H1 (cell line): Measurements from ENCODE around the gene MATN4. TPM values are rescaled to one million over a fixed set of nuclear protein-coding genes. Genes with fewer than 3 reads are reported as not detected.

Source experiments
- EGR1 ChIP-seq: IDR thresholded peaks from 2 replicates; pipeline ENCODE4 v1.6.1; 2011; ENCODE audit warnings: low read depth, low read length, borderline replicate concordance
- POLR2A ChIP-seq, 2 experiments: IDR thresholded peaks; 1 replicate in 1 of 2; 2 replicates in 1 of 2; pipeline ENCODE4 v1.6.1; 2011; ENCODE audit warnings: low read depth in 2 of 2, low read length in 2 of 2, mild to moderate bottlenecking in 2 of 2; ENCODE audit errors: control extremely low read depth in 1 of 2
- SRF ChIP-seq: IDR thresholded peaks from 2 replicates; pipeline ENCODE4 v1.6.1; 2011; ENCODE audit warnings: mild to moderate bottlenecking, low read depth, low read length, moderate library complexity
- TAF1 ChIP-seq: IDR thresholded peaks from 2 replicates; pipeline ENCODE4 v1.6.1; 2011; ENCODE audit warnings: mild to moderate bottlenecking, low read depth, low read length
- TAF7 ChIP-seq: optimal IDR thresholded peaks from 2 replicates; pipeline ENCODE3; 2011; ENCODE audit warnings: low read depth, mild to moderate bottlenecking, inconsistent platforms, low read length, moderate library complexity, borderline replicate concordance
- polyA plus RNA-seq, 7 experiments: library from polyadenylated mRNA; depleted of rRNA in 3 of 7; stranded (reverse) in 5 of 7; unstranded in 2 of 7; fragments of >200 nt in 5 of 7; fragments of 200-250 nt in 2 of 7; gene quantifications; 1 replicate in 5 of 7; 2 replicates in 1 of 7; 4 replicates in 1 of 7; pipeline versions ENCODE4 v1.2.1 to v1.2.3, GENCODE V29; 2011 to 2013; ENCODE audit warnings: missing spikeins in 2 of 7, mixed read lengths in 2 of 7
- total RNA-seq: library from RNA; stranded (reverse); fragmentation: NEBNext Ultra II Directional; extraction: Animal tissue kit (Norgen Biotek cat#: 25700); gene quantifications from 2 replicates; pipeline ENCODE4 v1.2.1, GENCODE V29; 2021

MATN4 gene
- total and polyA plus RNA-seq, 2 of the 8 experiments (the other 6 are each of a cell fraction or from before 2014, with no cell fraction given) = 2.1 to 4.4 TPM

- TF ChIP-seq TAF1 (no peak), SRF (no peak), POLR2A (IDR thresholded peaks at IDR 0.05; ENCODE audit: control extremely low read depth in 1 of 2, low read depth in 2 of 2, low read length in 2 of 2) (no peak), EGR1 (no peak), TAF7 (no peak)
Observed at GRCh38 chr20:45266977-45267376, 41.1 kb downstream of the MATN4 start (continued).
